ENCODE data around the gene PRRT3. TPM values are rescaled to one million over a fixed set of nuclear protein-coding genes. Genes with fewer than 3 reads are reported as not detected.

PRRT3 gene
- total and polyA plus RNA-seq, 2 of the 13 experiments (the other 11 are each of a cell fraction or from before 2014, with no cell fraction given) = 0.22 to 0.44 TPM

DNA sequence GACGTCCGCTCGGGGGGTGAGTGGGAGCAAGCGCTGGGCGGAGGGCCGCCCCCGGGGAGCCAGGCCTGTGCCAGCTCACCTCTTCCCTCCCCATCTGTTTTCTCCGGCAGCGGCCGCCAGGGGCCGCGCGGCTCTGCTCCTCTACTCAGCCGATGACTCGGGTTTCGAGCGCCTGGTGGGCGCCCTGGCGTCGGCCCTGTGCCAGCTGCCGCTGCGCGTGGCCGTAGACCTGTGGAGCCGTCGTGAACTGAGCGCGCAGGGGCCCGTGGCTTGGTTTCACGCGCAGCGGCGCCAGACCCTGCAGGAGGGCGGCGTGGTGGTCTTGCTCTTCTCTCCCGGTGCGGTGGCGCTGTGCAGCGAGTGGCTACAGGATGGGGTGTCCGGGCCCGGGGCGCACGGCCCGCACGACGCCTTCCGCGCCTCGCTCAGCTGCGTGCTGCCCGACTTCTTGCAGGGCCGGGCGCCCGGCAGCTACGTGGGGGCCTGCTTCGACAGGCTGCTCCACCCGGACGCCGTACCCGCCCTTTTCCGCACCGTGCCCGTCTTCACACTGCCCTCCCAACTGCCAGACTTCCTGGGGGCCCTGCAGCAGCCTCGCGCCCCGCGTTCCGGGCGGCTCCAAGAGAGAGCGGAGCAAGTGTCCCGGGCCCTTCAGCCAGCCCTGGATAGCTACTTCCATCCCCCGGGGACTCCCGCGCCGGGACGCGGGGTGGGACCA is 19.2 kb downstream of the PRRT3 start (continued):
- no peak for TF ChIP-seq ZBTB3 (CRISPR knock-in tag; IDR thresholded peaks at IDR 0.05; ENCODE audit: borderline replicate concordance, low read depth)
- no peak for TF ChIP-seq ZNF24 (IDR thresholded peaks at IDR 0.05)
- peak; percentile 43; the same call in 1 of the 2 replicates for TF ChIP-seq ZSCAN25 (CRISPR knock-in tag; IDR thresholded peaks at IDR 0.05)
- TF ChIP-seq ZMAT3 (CRISPR knock-in tag; conservative IDR thresholded peaks at IDR 0.05) = 0 out of 2 replicates have a peak, but pooled peaks have one; percentile 4
- no peak for TF ChIP-seq SOX5 (CRISPR knock-in tag; IDR thresholded peaks at IDR 0.05; ENCODE audit: borderline replicate concordance)
- TF ChIP-seq, protein P1, sequence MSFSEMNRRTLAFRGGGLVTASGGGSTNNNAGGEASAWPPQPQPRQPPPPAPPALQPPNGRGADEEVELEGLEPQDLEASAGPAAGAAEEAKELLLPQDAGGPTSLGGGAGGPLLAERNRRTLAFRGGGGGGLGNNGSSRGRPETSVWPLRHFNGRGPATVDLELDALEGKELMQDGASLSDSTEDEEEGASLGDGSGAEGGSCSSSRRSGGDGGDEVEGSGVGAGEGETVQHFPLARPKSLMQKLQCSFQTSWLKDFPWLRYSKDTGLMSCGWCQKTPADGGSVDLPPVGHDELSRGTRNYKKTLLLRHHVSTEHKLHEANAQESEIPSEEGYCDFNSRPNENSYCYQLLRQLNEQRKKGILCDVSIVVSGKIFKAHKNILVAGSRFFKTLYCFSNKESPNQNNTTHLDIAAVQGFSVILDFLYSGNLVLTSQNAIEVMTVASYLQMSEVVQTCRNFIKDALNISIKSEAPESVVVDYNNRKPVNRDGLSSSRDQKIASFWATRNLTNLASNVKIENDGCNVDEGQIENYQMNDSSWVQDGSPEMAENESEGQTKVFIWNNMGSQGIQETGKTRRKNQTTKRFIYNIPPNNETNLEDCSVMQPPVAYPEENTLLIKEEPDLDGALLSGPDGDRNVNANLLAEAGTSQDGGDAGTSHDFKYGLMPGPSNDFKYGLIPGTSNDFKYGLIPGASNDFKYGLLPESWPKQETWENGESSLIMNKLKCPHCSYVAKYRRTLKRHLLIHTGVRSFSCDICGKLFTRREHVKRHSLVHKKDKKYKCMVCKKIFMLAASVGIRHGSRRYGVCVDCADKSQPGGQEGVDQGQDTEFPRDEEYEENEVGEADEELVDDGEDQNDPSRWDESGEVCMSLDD (CRISPR knock-in tag; IDR thresholded peaks at IDR 0.05; ENCODE audit: borderline replicate concordance) = peak; percentile 23; the same call in 1 of the 2 replicates
- TF ChIP-seq, protein P2, sequence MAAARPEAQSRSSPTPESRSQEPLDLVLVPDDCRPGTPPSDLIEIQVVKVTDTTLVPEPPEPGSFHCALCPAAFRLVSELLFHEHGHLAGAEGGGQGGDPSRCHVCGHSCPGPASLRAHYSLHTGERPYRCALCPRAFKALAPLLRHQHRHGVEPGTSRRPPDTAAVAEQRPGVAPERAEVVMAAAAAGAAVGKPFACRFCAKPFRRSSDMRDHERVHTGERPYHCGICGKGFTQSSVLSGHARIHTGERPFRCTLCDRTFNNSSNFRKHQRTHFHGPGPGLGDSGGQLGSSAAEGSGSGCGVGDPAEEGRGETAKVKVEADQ (CRISPR knock-in tag; IDR thresholded peaks at IDR 0.05; ENCODE audit: borderline replicate concordance) = no peak; the same call in 1 of the 2 replicates
- no peak for TF ChIP-seq ZFP41 (CRISPR knock-in tag; IDR thresholded peaks at IDR 0.05; ENCODE audit: borderline replicate concordance)
- peak; percentile 63 for TF ChIP-seq SAFB2 (CRISPR knock-in tag; IDR thresholded peaks at IDR 0.05; ENCODE audit: borderline replicate concordance, low read depth)
- TF ChIP-seq, protein P3, sequence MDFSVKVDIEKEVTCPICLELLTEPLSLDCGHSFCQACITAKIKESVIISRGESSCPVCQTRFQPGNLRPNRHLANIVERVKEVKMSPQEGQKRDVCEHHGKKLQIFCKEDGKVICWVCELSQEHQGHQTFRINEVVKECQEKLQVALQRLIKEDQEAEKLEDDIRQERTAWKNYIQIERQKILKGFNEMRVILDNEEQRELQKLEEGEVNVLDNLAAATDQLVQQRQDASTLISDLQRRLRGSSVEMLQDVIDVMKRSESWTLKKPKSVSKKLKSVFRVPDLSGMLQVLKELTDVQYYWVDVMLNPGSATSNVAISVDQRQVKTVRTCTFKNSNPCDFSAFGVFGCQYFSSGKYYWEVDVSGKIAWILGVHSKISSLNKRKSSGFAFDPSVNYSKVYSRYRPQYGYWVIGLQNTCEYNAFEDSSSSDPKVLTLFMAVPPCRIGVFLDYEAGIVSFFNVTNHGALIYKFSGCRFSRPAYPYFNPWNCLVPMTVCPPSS (IDR thresholded peaks at IDR 0.05) = no peak
- TF ChIP-seq ZNF44 (CRISPR knock-in tag; IDR thresholded peaks at IDR 0.05) = no peak
- no peak for TF ChIP-seq ZNF496 (CRISPR knock-in tag; IDR thresholded peaks at IDR 0.05; ENCODE audit: insufficient replicate concordance)
- TF ChIP-seq SMAD9 (CRISPR knock-in tag; IDR thresholded peaks at IDR 0.05) = no peak
- TF ChIP-seq PHF5A (CRISPR knock-in tag; IDR thresholded peaks at IDR 0.05; ENCODE audit: low read depth, unreplicated experiment) = no peak
- TF ChIP-seq ZNF251 (CRISPR knock-in tag; IDR thresholded peaks at IDR 0.05) = 0 out of 2 replicates have a peak, but pooled peaks have one; percentile 25
- TF ChIP-seq, protein P4, sequence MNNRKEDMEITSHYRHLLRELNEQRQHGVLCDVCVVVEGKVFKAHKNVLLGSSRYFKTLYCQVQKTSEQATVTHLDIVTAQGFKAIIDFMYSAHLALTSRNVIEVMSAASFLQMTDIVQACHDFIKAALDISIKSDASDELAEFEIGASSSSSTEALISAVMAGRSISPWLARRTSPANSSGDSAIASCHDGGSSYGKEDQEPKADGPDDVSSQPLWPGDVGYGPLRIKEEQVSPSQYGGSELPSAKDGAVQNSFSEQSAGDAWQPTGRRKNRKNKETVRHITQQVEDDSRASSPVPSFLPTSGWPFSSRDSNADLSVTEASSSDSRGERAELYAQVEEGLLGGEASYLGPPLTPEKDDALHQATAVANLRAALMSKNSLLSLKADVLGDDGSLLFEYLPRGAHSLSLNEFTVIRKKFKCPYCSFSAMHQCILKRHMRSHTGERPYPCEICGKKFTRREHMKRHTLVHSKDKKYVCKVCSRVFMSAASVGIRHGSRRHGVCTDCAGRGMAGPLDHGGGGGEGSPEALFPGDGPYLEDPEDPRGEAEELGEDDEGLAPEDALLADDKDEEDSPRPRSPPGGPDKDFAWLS (CRISPR knock-in tag; IDR thresholded peaks at IDR 0.05; ENCODE audit: borderline replicate concordance) = no peak
- TF ChIP-seq RBAK (CRISPR knock-in tag; IDR thresholded peaks at IDR 0.05) = no peak
- peak; percentile 62; the same call in 1 of the 2 replicates for TF ChIP-seq KAT7 (CRISPR knock-in tag; IDR thresholded peaks at IDR 0.05; ENCODE audit: borderline replicate concordance)
- TF ChIP-seq NFE2L2 (IDR thresholded peaks at IDR 0.05; ENCODE audit: low read length) = no peak
- TF ChIP-seq HDAC6 (IDR thresholded peaks at IDR 0.05; ENCODE audit: low read depth, low read length) = no peak
- no peak for TF ChIP-seq EHMT2 (IDR thresholded peaks at IDR 0.05; ENCODE audit: borderline replicate concordance, low read depth, low read length)
- no peak for TF ChIP-seq HNRNPH1 (optimal IDR thresholded peaks at IDR 0.05; ENCODE audit: low read depth, low read length)
- TF ChIP-seq GFI1 (CRISPR knock-in tag; IDR thresholded peaks at IDR 0.05; ENCODE audit: borderline replicate concordance) = no peak; the same call in 1 of the 2 replicates

Data from HepG2 (cell line).